NAMALWA (cell line): Measurements from ENCODE around the gene ASTN2.

Experiments used
- DNase-seq: peaks from one replicate; pipeline ENCODE4 v3.0.0-alpha.2; 2015; ENCODE audit warnings: low spot score

ASTN2 gene

DNA sequence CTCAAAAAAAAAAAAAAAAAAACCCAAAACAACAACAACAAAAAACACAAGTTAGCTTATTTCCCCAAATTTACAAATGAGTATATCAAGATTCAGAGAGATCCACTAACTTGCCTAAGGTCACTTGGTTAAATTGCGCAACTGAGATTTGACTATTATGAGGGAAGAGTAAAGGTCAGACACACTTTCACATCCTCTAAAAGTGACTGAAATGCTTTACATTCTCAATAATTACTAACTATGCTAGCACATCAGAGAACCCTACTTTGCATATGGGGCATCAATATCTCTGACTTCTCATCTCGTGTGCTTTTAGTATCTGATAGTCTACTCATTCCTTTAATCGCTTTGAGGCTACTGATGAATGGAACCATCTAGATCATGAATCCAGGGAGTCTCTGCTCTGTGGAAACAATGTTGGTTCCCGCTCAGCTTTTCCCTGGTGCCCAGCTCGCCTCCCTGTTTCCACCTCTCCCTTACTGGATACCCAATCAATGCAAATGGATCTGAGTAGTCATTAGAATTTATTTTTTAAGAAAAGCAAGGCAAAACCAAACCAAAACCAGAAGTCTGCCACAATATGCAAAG is 909.9 kb downstream of the ASTN2 start:
- DNase-seq = peak; percentile 15

DNA sequence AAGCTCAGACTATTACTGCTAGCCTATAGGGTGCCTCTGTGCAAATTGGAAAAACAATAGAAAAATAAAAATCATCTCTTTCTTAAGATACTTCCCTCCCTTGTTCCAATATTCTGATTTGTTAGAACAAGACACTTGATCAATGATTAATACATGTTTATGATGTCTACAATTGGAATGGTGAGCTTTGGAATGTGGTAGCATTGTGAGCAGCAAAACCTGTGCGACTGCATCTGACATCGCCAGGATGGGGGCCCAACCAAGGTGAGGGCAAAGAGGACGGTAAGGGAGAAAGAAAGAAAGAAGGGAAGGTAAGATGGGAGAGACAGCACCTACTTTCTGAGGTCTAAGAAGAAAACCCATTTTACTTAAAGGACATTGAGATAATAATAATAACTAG is 910.8 kb downstream of the ASTN2 start:
- DNase-seq = no peak

DNA sequence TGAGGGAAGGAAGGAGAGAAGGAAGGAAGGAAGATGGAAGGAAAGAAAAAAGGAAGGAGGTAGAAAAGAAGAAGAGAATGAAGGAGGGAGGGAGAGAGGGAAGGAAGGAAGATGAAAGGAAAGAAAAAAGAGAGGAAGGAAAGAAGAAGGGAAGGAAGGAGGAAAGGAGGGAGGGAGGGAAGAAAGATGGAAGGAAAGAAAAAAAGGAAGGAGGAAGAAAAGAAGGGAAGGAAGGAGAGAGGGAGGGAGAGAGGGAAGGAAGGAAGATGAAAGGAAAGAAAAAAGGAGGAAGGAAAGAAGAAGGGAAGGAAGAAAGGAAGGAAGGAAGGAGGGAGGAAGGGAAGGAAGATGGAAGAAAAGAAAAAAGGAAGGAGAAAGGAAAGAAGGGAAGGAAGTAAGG is 912.1 kb downstream of the ASTN2 start:
- no peak for DNase-seq

DNA sequence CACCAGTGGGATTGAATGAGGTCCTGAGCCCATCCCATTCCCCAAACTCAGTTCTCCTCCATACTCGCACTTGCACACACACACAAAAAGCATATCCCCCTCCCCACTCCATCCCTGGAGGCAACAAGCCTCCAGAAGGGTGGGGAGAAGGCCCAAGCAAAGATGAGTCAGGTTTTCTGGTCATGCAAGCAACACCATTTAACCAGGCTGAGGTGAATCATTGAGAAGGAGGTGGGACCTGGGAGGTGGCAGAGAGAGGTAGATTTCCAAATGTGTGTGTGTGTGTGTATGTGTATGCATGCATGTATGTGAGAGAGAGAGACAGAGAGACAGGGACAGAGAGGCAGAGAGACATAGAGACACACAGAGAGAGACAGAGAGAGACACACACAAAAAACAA is 913.0 kb downstream of the ASTN2 start:
- DNase-seq = no peak

DNA sequence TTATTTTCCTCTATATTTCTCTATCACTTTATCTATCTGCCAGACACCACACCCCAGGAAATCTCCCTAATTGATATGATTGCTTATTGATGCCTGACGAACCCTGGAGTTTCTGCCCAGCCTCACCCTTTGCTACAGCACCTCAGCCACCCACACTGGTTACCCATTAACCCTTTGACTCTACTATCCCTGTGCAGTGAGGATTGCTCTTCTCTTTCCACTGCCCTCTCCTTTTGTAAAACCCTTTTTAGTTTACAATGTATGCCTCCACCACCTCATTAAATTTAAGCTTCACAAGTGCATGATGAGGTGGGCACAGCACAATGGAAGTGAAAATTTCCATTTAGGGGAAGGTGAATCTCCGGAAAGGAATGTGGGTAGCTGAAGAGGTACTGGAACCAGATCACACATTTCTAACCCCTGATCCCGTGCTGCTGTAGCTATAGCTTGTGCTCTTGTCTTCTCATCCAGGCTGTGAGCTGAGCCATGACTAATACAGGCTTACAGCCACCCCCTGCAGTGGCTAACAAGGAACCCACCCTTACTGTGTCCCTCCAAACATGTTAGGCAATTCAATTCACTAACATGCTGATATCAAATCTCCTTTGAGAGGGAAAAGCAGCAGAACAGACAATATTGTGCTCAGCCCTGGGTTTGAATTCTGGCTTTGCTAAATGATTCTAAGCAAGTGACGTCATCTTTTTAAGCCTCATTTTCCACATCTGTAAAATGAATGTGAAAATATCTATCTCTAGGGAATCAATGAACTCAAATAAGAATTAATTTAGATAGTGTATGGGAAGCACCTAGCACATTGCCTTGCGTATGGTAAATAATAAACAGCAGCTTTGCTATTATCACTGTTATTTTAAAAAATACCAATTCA is 914.6 kb downstream of the ASTN2 start:
- no peak for DNase-seq

DNA sequence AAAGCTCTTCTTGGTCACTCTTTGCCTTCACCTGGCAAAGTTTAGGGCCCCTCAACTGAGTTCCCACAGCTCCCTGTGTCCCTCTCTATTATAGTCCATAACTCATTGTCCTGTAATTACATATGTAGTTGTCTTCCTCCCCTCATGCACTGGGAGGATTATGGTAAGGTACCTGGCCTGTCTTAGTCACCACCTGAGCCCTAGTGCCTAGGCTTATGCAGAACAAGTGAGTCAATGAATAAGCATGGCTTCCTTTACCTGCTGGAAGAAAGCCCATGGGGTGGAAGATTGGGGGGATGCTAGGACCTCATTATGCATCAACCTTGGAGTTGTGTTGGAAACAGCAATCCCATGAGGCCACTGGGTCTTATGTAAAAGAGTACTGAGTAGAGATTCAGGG is 915.4 kb downstream of the ASTN2 start:
- DNase-seq = no peak

DNA sequence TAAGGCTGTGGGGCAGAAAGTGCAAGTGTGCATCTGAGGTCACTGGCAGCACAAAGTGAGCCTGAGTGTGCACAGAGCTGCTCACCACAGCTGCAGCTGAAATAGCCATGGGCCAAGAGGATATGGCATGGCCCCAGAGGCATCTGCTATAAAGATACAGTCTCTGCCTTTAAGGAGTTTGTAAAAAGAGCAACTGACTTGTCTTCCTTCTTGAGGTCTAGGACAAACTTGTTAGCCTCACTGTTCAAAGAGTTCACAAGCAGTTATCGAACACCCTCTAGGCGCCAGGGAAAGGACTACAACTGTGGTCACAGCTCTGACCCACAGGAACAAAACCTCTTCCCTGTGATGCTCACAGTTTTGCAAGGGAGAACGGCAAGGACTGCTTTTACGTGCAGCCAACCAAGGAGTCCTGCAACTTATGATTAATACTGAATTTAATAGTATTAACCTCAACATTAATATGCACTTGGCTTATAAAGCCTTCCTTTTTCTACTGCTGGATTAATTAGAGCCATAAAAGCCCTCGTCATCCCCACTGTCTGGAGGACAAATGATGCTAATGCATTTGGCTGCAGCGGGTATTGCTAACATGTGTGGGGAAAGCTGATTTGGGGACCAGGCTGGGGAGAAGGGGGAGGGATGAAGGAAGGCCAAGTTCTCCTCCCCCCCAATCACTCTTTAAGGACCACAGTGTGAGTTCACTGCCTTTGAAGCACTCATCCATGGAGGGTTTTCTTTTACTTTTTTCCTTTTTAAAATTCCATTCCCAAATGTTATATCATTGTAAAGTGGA is 917.6 kb downstream of the ASTN2 start:
- no peak for DNase-seq

DNA sequence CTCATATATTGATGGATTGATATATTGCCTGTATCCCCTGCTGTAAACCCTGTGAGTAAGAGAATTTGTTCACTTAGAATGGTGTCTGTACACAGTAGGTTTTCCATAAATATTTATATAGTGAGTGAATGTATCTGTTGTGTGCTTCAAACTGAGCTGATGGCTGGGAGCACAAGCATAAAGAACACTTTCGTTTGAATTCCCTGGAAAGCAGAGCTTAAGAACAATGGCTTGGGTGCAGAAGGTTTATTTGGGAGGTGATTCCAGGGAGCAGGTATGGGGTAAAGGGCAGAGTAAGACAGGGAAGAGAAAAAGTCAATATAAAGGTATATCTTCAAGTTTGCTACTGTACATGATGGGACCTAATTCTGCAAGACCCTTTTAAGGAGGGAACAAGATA is 918.7 kb downstream of the ASTN2 start:
- no peak for DNase-seq

DNA sequence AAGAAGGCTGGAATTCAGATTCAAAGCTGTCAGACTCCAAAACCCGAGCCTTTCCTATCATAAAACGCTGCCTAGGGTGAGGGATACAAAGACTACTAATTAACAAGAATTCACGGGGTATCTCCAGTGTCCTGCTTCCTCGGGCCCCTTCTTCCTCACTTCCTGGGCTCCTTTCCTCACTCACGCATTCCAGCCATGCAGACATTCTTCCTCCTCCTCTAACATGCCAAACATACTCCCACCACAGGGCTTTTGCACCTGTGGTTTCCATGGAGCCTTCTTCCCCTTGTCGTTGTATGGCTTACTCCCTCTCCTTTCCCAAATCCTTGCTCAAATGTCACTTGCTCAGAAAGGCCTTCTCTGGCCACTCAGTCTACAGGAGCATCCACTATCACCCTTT is 919.1 kb downstream of the ASTN2 start:
- no peak for DNase-seq

DNA sequence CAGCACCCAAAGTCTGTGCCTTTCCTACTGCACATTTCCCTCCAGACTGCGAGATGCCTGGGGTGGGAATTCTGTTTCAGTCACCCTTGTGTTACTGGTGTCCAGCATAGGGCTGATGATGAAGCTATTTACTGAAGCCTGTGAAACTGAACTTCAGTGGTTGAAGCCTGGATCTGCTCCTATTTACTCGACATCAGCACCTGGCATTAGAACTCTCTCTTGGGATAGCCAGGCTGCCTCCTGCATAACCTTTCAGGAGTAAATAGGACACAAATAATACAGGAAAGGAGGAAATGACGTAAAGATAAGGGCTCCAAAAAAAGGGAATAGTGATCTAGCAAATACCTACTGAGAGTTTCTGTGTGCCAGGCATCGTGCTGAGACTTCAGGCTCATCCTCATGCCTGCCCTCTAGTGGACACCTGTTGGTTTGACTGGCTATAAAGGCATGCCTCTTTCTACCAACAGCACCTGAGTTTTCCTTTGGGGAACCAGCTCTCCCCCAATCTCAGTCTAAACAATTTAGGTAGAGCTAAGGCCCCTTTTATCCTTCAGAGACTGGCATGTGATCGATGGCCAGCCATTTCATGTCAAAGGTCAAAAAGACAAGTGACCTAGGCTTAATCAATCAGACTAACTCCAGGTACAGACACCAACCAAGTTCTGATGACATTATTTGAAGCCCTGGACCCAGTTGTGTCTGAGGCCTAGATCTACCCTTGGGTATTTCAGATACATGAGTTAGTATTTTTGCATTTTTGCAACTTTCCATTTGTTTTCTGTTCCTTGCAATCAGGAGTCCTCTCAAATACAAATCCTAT is 919.8 kb downstream of the ASTN2 start:
- DNase-seq = peak; percentile 39

DNA sequence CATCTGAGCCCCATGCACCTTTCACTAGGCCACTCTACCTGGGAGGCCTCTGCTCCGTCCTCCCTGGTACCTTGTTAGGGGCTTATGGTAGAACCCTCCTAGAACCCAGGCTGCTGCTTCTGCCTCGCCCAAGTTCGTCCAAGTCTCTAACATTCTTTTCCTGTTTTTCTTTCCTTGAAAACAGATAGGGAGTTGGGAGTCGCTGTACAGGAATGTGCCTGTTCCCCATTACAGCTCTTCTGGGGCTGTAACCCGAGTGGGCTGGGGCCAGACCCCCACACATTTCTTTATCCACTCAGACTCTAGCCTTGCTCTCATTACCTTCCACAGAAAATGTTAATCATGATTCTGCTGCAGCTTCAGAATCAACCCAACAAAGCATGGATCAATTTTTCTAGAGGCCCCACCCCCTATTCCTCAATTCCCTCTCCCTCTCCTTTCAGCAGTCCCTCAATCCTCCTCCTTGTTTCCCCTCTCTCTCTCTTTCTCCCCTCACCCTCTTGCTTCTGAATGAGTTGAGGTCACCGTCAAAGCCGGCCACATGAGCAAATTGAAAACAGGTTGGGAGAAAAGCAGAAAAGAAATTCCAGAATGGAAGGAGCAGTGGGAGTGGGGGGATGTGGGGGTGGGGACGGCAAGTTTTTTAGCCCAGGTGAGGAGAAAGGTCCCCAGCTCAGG is 921.5 kb downstream of the ASTN2 start:
- DNase-seq = no peak

DNA sequence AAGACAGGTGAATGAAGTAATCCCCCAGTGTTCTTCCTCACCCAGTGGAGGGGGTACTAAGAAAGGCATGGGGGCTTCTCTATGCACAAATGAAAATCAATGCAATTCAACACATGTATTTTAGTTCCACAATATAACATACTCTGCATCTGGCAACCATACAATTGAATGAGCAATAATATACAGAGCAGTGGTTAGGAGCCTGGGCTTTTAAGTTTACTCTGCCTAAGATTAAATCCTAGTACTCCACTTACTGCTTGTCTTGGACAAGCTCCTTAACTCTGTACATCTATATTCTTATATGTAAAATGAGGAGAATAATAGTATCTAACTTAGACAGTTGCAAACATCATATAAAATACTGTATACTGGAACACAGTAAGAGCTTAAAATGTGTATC is 923.2 kb downstream of the ASTN2 start:
- DNase-seq = no peak

DNA sequence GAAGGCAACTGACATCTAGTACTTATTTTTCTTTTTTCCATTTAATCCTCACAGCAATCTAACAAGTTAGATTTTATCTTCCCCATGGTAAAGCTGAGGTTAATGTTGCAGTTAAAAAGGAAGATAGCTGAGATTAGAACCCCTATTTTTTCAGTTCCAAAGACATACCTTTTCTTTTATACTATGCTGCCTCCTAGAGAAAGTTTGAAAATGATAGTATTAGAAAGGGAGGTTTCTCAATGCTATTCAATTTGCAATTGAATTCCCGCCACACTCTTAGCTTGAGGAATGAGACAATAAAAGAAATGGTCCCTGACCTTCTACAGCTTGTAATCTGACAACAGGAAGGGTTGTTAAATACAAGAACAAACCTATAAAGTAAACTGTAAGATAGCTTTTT is 923.6 kb downstream of the ASTN2 start:
- DNase-seq = no peak

DNA sequence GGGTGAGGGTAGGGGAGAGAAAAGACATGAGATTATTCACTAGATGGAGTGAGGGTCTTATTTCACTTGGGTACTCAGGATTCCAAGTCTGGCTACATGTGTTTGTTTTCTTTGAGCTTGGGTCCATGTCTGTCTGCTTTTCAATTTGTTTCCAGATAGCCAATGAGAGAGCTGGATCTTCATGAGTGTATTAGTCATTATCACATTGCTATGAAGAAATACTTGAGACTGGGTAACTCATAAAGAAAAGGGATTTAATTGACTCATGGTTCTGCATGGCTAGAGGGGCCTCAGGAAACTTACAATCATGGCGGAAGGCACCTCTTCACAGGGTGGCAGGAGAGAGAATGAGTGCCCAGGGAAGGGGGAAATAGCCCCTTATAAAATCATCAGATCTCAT is 924.5 kb downstream of the ASTN2 start:
- no peak for DNase-seq

DNA sequence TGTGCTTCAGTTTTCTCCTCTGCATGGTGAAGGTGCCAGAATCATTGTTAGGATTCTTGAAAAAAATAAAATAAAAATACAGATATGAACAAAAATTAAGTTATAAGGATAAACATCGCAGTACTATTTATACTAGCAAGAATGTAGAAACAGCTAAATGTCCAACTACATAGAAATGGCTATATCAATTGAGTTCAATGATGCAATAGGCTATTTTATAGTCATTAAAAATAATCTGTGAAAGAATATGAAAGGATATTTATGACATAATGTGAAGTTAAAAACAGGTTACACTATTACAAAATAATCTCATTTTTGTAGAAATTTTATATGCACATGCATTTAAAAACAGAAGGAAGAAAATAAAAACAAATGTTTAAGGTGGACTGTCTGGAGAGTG is 926.5 kb downstream of the ASTN2 start:
- DNase-seq = no peak

DNA sequence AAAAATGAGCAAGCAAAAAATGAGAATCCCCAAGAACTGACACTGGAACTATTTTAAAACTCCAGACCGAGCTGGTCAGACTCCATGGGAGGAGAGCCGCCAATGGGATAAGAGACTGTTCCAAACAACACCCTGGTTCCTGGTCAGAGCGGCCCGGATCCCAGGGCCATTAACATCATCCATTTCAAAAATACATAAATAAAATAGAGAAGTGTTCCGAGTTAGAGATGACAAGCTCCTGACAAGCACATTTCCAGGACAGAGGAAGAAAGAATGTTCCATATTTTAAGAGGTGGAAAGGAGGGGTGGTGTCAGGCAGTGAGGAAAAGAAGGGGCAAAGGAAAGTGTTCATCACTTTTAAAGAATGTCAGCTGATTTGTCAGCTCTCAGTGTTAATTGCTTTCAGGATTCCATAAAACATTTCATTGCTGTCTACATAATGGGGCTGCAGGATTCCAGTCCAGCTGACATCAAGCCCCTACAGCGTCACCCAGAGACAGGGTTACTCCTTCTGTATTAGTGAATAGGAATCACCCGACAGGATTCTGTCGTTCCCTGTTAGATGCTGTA is 930.3 kb downstream of the ASTN2 start:
- DNase-seq = no peak

DNA sequence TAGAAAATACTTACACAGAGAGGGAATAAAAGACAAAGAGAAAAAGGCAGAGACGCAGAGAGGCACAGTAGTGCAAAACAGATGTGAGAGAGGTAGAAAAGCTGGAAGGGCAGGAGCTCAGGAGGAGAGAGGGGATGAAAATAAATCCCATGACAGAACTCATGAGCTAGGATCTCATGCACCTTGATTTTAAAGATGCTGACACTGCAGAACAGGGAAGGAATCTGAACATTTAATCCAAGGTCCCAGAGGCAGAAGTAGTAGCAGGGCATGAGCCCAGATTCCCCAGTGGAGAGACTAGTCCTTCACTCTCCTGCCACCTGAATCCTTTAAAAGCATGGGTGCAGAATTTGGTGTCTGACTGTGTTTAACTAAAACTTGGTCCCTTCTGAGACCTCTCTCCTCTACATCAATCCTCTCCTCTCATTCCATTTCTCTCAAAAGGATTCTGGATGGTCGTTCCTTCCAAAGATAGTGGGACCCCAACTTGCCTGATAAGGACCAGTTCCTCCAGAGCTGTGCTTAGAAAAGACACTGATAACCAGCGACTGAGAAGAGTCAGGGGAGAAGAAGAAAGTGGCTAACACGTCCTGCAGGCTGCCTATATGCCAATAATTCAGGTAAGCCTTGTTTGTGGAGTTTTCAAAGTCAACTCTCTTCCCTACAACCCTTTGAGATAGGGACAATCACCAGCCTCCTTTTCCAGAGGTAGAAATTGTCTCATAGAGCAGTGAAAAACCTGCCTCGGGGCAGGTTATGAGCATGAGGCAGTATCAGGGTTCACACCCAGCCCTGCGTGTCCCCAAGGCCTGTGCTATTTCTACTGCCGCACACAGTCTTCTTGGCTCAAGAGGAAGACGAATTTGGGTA is 931.0 kb downstream of the ASTN2 start:
- no peak for DNase-seq

DNA sequence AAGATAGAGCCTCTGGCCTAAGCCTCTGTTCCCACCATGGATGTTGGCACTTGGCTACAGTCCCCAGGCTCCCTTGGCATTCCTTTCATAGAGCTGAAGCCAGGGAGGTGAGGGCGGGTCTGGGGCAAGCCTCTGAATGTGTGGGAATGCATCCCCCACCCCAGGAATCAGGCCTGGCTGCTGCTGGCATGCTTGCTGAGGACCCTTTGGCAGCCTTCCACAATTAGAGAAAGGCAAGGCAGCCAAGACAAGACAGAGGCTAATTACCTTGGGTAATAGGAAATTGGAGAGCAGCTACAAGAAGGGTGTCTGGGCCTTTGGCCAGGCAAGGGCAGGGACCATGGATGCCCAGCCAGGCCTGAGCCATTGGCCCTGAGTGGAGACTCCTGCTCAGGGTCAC is 932.1 kb downstream of the ASTN2 start:
- DNase-seq = no peak

DNA sequence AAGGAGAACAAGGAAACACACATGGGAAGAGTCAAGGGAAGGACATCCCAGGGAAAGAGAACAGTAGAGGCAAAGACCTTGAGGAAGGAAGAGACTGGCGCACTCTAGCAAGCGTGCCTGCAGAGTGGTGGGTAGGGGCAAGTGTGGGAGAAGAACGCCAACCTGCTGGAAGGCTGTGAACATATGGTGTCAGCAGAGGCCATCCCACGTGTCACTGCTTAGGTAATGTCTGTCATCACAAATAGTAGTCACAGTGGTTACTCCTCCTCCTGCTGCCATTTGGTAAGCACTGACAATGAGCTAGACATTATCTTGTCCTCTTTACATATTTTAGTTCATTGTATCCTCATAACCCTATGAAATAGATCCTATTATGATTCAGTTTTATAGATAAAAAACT is 934.2 kb downstream of the ASTN2 start:
- DNase-seq = no peak

DNA sequence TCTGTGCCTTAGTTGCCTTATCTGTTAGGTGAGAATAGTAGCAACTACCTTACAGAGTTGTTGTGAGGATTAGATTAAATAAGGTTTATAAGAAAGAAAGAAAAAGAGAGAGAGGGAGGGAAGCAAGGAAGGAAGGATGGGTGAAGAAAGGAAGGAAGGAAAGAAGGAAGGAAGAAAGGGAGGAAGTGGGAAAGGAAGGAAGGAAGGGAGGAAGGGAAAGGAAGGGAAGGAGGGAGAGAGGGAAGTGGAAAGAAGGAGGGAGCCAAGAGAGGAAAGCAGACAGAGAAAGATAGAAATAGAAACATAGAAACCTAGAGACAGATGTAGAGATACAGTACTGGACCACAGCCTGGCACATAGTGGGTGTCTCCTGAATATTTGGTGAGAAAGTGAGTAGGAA is 934.9 kb downstream of the ASTN2 start:
- no peak for DNase-seq
